AG10803 (cell line): Measurements from ENCODE around the gene ESR1.

ENCODE experiments used
- DNase-seq: peaks from one replicate; pipeline ENCODE4 v3.0.0; 2010; ENCODE audit warnings: low read depth
- H3K4me3 ChIP-seq: 2 replicates; pipeline ENCODE4 v1.5.1; 2011; ENCODE audit warnings: mild to moderate bottlenecking, low read length, control low read depth
- TF ChIP-seq, protein P1 (sequence below): conservative IDR thresholded peaks from 2 replicates; pipeline ENCODE4 v1.5.1; 2011; ENCODE audit warnings: mild to moderate bottlenecking, low read length, control low read depth, inconsistent platforms

ESR1 gene

DNA sequence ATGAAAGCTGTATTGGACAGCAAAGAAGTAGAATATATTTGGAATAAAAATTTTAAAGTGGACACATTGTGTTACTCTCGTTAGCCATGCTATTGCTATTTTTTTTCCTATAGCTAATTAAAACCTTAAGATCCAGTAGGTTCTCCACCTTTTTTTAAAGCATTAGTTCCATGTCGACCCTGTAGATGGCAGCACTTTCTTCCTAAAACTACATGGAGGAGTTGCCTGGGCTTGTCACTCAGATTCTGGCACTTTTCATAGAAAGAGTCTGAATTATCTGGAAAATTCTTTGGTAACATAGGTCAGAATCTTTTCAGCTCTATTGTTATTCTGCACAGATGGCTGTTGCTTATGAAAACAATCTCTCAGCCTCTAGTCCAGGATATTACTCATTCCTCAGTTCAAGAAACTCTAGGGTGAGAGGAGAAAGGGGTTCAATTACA, 42.0 kb upstream of the ESR1 start:
- H3K4me3 ChIP-seq, result no peak overlapping the region
- TF ChIP-seq, protein P1, sequence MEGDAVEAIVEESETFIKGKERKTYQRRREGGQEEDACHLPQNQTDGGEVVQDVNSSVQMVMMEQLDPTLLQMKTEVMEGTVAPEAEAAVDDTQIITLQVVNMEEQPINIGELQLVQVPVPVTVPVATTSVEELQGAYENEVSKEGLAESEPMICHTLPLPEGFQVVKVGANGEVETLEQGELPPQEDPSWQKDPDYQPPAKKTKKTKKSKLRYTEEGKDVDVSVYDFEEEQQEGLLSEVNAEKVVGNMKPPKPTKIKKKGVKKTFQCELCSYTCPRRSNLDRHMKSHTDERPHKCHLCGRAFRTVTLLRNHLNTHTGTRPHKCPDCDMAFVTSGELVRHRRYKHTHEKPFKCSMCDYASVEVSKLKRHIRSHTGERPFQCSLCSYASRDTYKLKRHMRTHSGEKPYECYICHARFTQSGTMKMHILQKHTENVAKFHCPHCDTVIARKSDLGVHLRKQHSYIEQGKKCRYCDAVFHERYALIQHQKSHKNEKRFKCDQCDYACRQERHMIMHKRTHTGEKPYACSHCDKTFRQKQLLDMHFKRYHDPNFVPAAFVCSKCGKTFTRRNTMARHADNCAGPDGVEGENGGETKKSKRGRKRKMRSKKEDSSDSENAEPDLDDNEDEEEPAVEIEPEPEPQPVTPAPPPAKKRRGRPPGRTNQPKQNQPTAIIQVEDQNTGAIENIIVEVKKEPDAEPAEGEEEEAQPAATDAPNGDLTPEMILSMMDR, result peak; percentile 81
- peak; percentile 89 for DNase-seq

DNA sequence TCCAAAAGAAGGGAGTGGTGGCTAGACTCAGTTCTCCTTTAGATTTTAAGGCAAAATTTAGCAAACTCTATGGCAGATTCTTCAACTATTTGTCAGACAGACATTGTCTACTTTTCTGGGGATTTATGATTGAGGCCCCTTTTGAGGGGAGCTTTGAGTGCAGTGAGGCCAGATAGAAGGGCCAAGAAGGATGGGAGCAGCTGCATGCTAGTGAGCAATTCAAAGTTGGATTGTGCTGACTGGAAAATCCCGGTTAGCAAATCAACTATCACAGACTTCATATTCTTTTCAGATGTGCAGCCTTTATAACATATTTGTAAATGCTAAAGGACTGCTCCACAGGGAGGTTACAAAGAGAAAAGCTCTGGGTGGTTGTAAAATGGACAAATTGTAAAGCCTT, 35.0 kb upstream of the ESR1 start:
- TF ChIP-seq, protein P1, result no peak
- no peak overlapping the region for H3K4me3 ChIP-seq
- no peak for DNase-seq

- DNase-seq, result no peak
- TF ChIP-seq, protein P1, result no peak
- no peak overlapping the region for H3K4me3 ChIP-seq
Observed at GRCh38 chr6:151773382-151773781, 34.1 kb upstream of the ESR1 start.

DNA sequence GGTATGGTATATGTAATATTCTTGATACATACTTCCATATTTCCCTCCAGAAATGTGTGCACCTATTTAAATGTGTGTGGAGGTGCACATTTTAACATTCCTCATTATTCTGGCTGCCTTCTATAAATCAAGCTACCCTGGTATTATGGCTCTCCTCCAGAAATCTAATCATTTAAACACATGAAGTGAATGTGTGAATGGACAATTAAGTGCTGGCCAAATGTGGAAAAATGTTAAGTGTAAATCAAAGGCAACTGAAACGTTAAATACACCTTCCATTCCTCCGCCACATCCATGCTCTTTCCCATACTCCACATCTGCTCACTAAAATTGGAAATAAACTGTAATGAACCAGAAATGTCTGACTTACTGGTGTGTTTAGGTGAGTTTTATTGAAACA, 24.9 kb upstream of the ESR1 start:
- TF ChIP-seq, protein P1, result no peak
- no peak overlapping the region for H3K4me3 ChIP-seq
- no peak for DNase-seq

DNA sequence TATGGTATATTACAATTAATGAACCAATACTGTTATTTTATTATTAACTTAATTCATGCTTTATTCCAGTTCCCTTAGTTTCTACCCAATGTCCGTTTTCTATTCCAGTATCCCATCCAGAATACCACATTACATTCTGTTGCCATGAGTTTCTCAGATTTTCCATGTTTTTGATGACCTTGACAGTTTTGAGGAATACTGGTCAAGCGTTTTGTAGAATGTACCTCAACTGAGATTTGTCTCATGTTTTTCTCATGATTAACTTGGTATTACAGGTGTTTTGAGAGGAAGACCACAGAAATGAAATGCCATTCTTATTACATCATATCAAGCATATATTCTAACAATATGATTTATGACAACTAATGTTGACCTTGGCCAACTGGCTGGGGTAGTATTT, 23.8 kb upstream of the ESR1 start:
- no peak for DNase-seq
- TF ChIP-seq, protein P1, result no peak
- H3K4me3 ChIP-seq, result no peak overlapping the region

- TF ChIP-seq, protein P1, result no peak
- DNase-seq, result peak; percentile 8
- no peak overlapping the region for H3K4me3 ChIP-seq
Observed at GRCh38 chr6:151784441-151785214, 22.9 kb upstream of the ESR1 start.

DNA sequence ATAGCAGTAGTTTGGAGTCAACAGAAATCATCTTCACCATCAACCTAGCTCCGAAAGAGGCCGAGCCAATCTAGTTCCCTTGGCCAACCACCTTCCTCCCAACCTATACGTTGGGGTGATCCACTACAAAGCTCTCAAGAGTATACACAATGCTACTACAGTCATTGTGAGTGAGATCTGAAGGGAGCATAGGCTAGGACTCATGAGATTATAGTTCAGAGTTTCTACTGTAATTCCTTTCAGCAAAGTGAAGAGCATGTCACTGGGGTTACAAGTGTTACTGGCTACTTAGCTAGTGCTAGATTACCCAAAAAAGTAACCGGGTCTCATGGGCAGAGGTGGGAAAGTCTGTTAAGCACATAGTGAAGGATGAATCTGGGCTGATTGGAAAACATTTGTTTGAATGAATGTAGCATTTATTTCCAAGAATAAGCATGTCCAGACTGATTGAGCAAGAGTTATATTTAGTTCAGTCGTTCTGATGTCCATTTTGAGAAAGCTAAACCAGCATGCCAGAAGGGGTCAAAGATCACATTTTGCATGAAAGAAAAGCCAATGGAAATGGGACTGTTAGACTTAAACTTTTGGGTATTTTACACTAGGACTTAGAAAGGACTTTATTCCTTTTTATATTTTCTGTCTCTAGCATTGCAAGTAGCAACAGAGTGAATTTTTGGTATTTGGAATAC, 10.5 kb upstream of the ESR1 start:
- H3K4me3 ChIP-seq, result no peak overlapping the region
- DNase-seq, result no peak
- TF ChIP-seq, protein P1, result no peak
